GM19372 (cell line): ENCODE results near the gene CARMIL1.
"Not testable (repeated sequence)": the region's sequence is repeated elsewhere in the genome, so short reads cannot be mapped to it uniquely, and the experiment has no call there.

Source experiments
- ATAC-seq: cut with Tn5 transposase; IDR thresholded peaks from one replicate; pipeline ENCODE4 v1.9.1; 2021; ENCODE audit warnings: mild to moderate bottlenecking, low read depth, moderate library complexity; ENCODE audit not compliant: unreplicated experiment

CARMIL1 gene

GRCh38 chr6:25360621-25361020 is 81.4 kb downstream of the CARMIL1 start:
- no peak for ATAC-seq

- no peak for ATAC-seq
Observed at GRCh38 chr6:25363427-25363826, 84.3 kb downstream of the CARMIL1 start.

GRCh38 chr6:25365154-25365553 is 86.0 kb downstream of the CARMIL1 start:
- no peak for ATAC-seq

GRCh38 chr6:25366903-25367545 is 87.8 kb downstream of the CARMIL1 start:
- ATAC-seq = peak; percentile 41

- no peak for ATAC-seq
Observed at GRCh38 chr6:25369036-25369432, 89.9 kb downstream of the CARMIL1 start.

- ATAC-seq = no peak
Observed at GRCh38 chr6:25369433-25370177, 90.4 kb downstream of the CARMIL1 start.

GRCh38 chr6:25370178-25371036 is 91.2 kb downstream of the CARMIL1 start:
- ATAC-seq = no peak

- no peak for ATAC-seq
Observed at GRCh38 chr6:25371037-25371347, 91.8 kb downstream of the CARMIL1 start.

GRCh38 chr6:25375125-25375524 is 96.0 kb downstream of the CARMIL1 start:
- ATAC-seq = no peak

GRCh38 chr6:25377664-25378063 is 98.5 kb downstream of the CARMIL1 start:
- no peak for ATAC-seq

GRCh38 chr6:25381077-25381476 is 101.9 kb downstream of the CARMIL1 start:
- no peak for ATAC-seq

- ATAC-seq = not testable (repeated sequence)
Observed at GRCh38 chr6:25382476-25382875, 103.3 kb downstream of the CARMIL1 start.

GRCh38 chr6:25384234-25384633 is 105.1 kb downstream of the CARMIL1 start:
- no peak for ATAC-seq

- no peak for ATAC-seq
Observed at GRCh38 chr6:25384967-25385366, 105.8 kb downstream of the CARMIL1 start.

GRCh38 chr6:25387483-25387882 is 108.3 kb downstream of the CARMIL1 start:
- ATAC-seq = peak; percentile 83

- ATAC-seq = peak; percentile 19
Observed at GRCh38 chr6:25387911-25388310, 108.7 kb downstream of the CARMIL1 start.

- no peak for ATAC-seq
Observed at GRCh38 chr6:25388776-25389175, 109.6 kb downstream of the CARMIL1 start.

- no peak for ATAC-seq
Observed at GRCh38 chr6:25389471-25389870, 110.3 kb downstream of the CARMIL1 start.

- ATAC-seq = no peak
Observed at GRCh38 chr6:25392372-25392771, 113.2 kb downstream of the CARMIL1 start.

- ATAC-seq = no peak
Observed at GRCh38 chr6:25395731-25396130, 116.6 kb downstream of the CARMIL1 start.

- no peak for ATAC-seq
Observed at GRCh38 chr6:25397406-25397805, 118.2 kb downstream of the CARMIL1 start.
